ENCODE data around the gene ZMYM2. TPM values are rescaled to one million over a fixed set of nuclear protein-coding genes. Genes with fewer than 3 reads are reported as not detected.

Gene ZMYM2
- 10 to 100 TPM; 52.5 to 55.3 TPM for total RNA-seq

DNA sequence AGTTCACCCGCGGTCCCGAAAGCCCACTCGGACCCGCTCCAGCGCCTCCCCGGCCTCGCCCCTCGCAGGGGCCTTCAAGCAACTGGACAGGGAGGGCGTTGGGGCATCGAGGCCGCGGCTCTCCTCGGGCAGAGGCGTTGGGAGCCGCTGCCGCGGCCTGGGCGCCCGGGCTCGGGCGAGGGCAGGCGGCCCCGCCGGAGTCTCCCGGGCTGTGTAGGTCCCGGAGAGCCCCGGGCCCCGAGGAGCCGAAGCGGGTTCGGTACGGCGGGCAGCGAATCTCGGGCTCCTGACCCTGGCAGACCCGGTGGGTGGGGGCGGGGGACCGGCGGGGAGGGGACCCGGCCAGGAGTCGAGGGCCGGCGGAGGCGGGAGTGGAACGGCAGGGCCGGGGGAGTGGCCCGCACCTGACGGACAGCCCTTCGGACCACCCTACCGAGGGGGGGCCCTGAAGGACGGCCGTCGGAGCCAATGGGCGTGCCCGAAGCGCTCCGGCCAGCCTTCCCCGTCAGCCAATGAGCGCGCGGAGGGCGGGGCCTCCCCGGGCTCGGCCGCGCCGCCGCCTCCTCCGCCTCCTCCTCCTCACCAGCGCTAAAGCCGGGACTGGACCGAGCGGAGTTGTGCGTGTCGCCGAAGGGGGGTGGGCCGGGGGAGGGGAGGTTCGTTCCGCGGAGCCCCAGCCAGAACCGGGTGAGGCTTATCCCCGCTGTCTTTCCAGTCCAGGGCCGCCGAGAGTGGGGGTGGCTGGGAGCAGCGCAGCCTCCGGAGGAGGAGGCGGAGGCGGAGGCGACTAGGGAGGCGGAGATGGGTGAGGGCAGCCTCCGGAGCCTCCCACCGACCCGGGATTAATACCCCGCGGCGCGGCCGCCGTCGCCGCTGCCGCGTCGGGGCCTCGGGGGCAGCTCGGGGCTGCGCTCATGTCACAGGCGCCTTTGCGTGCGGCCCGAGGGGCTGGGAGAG, at the start of gene ZMYM2:
ZMYM2 (plus strand) TSS at position 573 of the 957 bp plus-strand sequence. CDS start 34,346 bp downstream, outside the sequence.

Other genes starting within 250 kb of the ZMYM2 start
- 10 to 100 TPM; 58.6 to 59.1 TPM for gene PSPC1, start 175.8 kb upstream of the ZMYM2 start, total RNA-seq
- gene ZMYM5, start 95.1 kb upstream of the ZMYM2 start, total RNA-seq = 10 to 100 TPM; 15.7 to 16.8 TPM
- gene GJA3, start 202.3 kb downstream of the ZMYM2 start, total RNA-seq = under 1 TPM in 1 of 2 experiments, not detected in 1; 0.05 TPM
- 1 to 10 TPM; 1.8 TPM for gene GJB2, start 234.2 kb downstream of the ZMYM2 start, total RNA-seq

All from activated naive CD4-positive, alpha-beta T cell treated with anti-CD3 and anti-CD28 coated beads, Interleukin-2, amount 10 ng/mL, durations not matched to agents 5 hours and 36 hours (primary cell).